HepG2 (cell line): ENCODE data around the gene ZNF385B. TPM values are rescaled to one million over a fixed set of nuclear protein-coding genes. Genes with fewer than 3 reads are reported as not detected.

Experiments used
- CEBPB ChIP-seq: IDR thresholded peaks from 2 replicates; pipeline ENCODE4 v1.6.1; 2011; ENCODE audit warnings: low read depth, low read length, improper control_type of control experiment, borderline replicate concordance
- SAP130 ChIP-seq: IDR thresholded peaks from 2 replicates; pipeline ENCODE4 v1.6.1; 2016; ENCODE audit warnings: low read depth
- TEF ChIP-seq: sonication (generic); formaldehyde crosslinking; IDR thresholded peaks from 2 replicates; pipeline ENCODE4 v1.5.0; 2020; ENCODE audit warnings: missing genetic modification reagents
- ZNF326 ChIP-seq: sonication (generic); formaldehyde crosslinking; IDR thresholded peaks from 2 replicates; pipeline ENCODE4 v1.4.0; 2020; ENCODE audit warnings: missing genetic modification reagents, borderline replicate concordance
- ZNF761 ChIP-seq: sonication (generic); formaldehyde crosslinking; conservative IDR thresholded peaks from 2 replicates; pipeline ENCODE4 v1.4.0; 2020; ENCODE audit warnings: mild to moderate bottlenecking, missing genetic modification reagents
- ZNF788 ChIP-seq: sonication (generic); formaldehyde crosslinking; IDR thresholded peaks from 2 replicates; pipeline ENCODE4 v1.5.0; 2020; ENCODE audit warnings: mild to moderate bottlenecking, missing genetic modification reagents, borderline replicate concordance
- ZSCAN31 ChIP-seq: sonication (generic); formaldehyde crosslinking; IDR thresholded peaks from 2 replicates; pipeline ENCODE4 v1.5.0; 2020; ENCODE audit warnings: low read depth, mild to moderate bottlenecking, missing genetic modification reagents
- polyA plus RNA-seq, 8 experiments: library from polyadenylated mRNA; depleted of rRNA in 3 of 8; stranded (reverse) in 7 of 8; unstranded in 1 of 8; fragments of >200 nt; fragmentation: Illumina TruSeq in 4 of 8; extraction: Trizol in 4 of 8; gene quantifications; 2 replicates each; pipeline versions ENCODE4 v1.2.1 to v1.2.3, GENCODE V29; 2011 to 2016; ENCODE audit warnings: low read depth in 4 of 8, missing spikeins in 1 of 8, mixed read lengths in 1 of 8; ENCODE audit not compliant: insufficient read depth in 1 of 8
- total RNA-seq, 5 experiments: library from RNA; depleted of rRNA; stranded (reverse); fragments of >200 nt; fragmentation: Illumina TruSeq; extraction: Trizol; gene quantifications; 2 replicates each; pipeline ENCODE4 v1.2.3, GENCODE V29; 2016; ENCODE audit warnings: low read depth in 1 of 5
- TF ChIP-seq, protein P1 (sequence below): IDR thresholded peaks from 2 replicates; pipeline ENCODE4 v1.4.0; 2020; ENCODE audit warnings: mild to moderate bottlenecking, missing genetic modification reagents
- TF ChIP-seq, protein P2 (sequence below): sonication (generic); formaldehyde crosslinking; IDR thresholded peaks from 2 replicates; pipeline ENCODE4 v1.4.0; 2020; ENCODE audit warnings: missing genetic modification reagents

ZNF385B gene
- total and polyA plus RNA-seq, 2 of the 13 experiments (the other 11 are each of a cell fraction or from before 2014, with no cell fraction given), result 3.3 to 6.7 TPM

DNA sequence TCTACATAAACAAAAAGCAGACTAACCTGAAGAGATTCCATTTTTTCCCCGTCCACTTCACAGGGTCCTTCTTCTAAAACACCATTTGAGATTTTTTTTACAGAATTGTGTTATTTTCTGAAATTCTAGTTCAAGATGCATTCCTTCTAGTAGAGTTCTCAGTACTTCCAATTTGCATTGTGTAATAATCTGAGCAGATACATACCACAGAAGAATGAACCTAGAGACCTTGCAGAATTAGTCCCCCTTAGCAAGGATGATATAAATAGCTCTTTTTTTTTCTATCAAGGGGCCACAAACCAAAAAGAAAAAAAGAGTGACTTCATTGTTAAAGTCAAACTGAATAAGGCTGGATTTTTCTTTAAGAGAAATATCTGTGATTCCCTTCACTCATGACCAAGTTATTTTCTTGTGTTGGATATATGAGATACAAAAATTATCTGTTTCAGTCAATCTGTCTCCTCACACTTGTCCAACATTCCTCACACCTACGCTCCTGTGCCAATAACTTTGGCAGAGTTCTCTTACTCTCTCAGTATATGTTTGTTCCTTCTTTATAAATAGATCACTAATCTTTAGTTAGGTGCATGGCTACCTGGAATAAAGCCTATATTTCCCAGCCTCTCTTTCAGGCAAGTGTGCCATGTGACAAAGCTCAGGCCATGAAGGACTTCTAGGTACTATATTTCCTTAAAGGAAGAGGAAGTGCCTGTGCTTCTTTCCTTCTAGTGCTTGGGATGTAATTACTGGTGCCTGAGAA, 183.5 kb downstream of the ZNF385B start (continued):
- TF ChIP-seq TEF (CRISPR knock-in tag) (no peak), SAP130 (CRISPR knock-in tag) (no peak), ZSCAN31 (no peak), ZNF326 (CRISPR knock-in tag) (no peak), ZNF761 (CRISPR knock-in tag) (no peak), CEBPB (no peak), ZNF788 (CRISPR knock-in tag) (no peak)
- TF ChIP-seq, protein P1, sequence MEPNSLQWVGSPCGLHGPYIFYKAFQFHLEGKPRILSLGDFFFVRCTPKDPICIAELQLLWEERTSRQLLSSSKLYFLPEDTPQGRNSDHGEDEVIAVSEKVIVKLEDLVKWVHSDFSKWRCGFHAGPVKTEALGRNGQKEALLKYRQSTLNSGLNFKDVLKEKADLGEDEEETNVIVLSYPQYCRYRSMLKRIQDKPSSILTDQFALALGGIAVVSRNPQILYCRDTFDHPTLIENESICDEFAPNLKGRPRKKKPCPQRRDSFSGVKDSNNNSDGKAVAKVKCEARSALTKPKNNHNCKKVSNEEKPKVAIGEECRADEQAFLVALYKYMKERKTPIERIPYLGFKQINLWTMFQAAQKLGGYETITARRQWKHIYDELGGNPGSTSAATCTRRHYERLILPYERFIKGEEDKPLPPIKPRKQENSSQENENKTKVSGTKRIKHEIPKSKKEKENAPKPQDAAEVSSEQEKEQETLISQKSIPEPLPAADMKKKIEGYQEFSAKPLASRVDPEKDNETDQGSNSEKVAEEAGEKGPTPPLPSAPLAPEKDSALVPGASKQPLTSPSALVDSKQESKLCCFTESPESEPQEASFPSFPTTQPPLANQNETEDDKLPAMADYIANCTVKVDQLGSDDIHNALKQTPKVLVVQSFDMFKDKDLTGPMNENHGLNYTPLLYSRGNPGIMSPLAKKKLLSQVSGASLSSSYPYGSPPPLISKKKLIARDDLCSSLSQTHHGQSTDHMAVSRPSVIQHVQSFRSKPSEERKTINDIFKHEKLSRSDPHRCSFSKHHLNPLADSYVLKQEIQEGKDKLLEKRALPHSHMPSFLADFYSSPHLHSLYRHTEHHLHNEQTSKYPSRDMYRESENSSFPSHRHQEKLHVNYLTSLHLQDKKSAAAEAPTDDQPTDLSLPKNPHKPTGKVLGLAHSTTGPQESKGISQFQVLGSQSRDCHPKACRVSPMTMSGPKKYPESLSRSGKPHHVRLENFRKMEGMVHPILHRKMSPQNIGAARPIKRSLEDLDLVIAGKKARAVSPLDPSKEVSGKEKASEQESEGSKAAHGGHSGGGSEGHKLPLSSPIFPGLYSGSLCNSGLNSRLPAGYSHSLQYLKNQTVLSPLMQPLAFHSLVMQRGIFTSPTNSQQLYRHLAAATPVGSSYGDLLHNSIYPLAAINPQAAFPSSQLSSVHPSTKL (CRISPR knock-in tag), result no peak
- TF ChIP-seq, protein P2, sequence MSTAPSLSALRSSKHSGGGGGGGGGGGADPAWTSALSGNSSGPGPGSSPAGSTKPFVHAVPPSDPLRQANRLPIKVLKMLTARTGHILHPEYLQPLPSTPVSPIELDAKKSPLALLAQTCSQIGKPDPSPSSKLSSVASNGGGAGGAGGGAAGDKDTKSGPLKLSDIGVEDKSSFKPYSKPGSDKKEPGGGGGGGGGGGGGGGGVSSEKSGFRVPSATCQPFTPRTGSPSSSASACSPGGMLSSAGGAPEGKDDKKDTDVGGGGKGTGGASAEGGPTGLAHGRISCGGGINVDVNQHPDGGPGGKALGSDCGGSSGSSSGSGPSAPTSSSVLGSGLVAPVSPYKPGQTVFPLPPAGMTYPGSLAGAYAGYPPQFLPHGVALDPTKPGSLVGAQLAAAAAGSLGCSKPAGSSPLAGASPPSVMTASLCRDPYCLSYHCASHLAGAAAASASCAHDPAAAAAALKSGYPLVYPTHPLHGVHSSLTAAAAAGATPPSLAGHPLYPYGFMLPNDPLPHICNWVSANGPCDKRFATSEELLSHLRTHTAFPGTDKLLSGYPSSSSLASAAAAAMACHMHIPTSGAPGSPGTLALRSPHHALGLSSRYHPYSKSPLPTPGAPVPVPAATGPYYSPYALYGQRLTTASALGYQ (CRISPR knock-in tag), result no peak
